HCT116 (cell line): Measurements from ENCODE around the gene PIN1. TPM values are rescaled to one million over a fixed set of nuclear protein-coding genes. Genes with fewer than 3 reads are reported as not detected.

Experiments used
- ATAC-seq: fragments of 200-7000 bp; cut with Tn5 transposase; 2 replicates; pipeline ENCODE4 v1.9.1; 2020; ENCODE audit warnings: mild to moderate bottlenecking, moderate library complexity
- BruUV-seq: library from RNA; stranded (reverse); fragments of 400-500 nt; replicated peaks from 2 replicates; lab custom pipeline; 2021; lab: Mats Ljungman, UMichigan
- CTCF ChIA-PET: fragments of 300-600 bp; sonication (Branson Sonifier 250); formaldehyde crosslinking; loops from one replicate; lab custom pipeline; 2021; ENCODE audit warnings: antibody characterized with exemption; lab: Charles Lee
- POLR2A ChIA-PET: fragments of 300-600, 350-600 bp; sonication (Branson Sonifier 250); formaldehyde crosslinking; loops from one replicate; lab custom pipeline; 2021; ENCODE audit warnings: antibody characterized with exemption; lab: Charles Lee
- RAD21 ChIA-PET, 2 experiments: fragments of 300-600 bp; sonication (Branson Sonifier 250); formaldehyde crosslinking; loops; one replicate each; lab custom pipeline; 2023; ENCODE audit warnings: low total read pairs in 2 of 2; ENCODE audit not compliant: uncharacterized antibody in 2 of 2, unreplicated experiment in 2 of 2, low non-redundant PET in 1 of 2; lab: Charles Lee
- DNase-seq: peaks from one replicate; pipeline ENCODE4 v3.0.0-alpha.2; 2010; ENCODE audit warnings: low read depth, low spot score
- H2AFZ ChIP-seq: fragments of 200-600 bp; shearing (Covaris generic), sonication (generic); 2 replicates; pipeline ENCODE4 v1.6.1; 2017; ENCODE audit warnings: low read depth, mixed run types, mixed read lengths, antibody characterized with exemption, low read length; ENCODE audit not compliant: poor library complexity, severe bottlenecking
- H3K27ac ChIP-seq: 2 replicates; pipeline ENCODE4 v1.5.1; 2012; ENCODE audit warnings: low read depth, low read length
- H3K27me3 ChIP-seq: fragments of 200-600 bp; sonication (generic); 2 replicates; pipeline ENCODE4 v1.6.1; 2016; ENCODE audit warnings: mixed run types, low read length, mixed read lengths; ENCODE audit not compliant: insufficient read depth
- H3K36me3 ChIP-seq, 2 experiments: fragments of 200-500 bp in 1 of 2; fragments of 200-600 bp in 1 of 2; sonication (Bioruptor generic) in 1 of 2; sonication (generic) in 1 of 2; 2 replicates each; pipeline versions ENCODE4 v1.5.1 to v1.6.1; 2014 to 2016; ENCODE audit warnings: low read length in 2 of 2, inconsistent platforms in 1 of 2, mixed read lengths in 1 of 2, mixed run types in 1 of 2; ENCODE audit not compliant: insufficient read depth in 2 of 2, control insufficient read depth in 1 of 2
- H3K4me1 ChIP-seq, 2 experiments: fragments of 200-600 bp in 1 of 2; sonication (generic) in 1 of 2; 2 replicates each; pipeline versions ENCODE4 v1.5.1 to v1.6.1; 2012 to 2017; ENCODE audit warnings: low read length in 2 of 2, inconsistent platforms in 1 of 2, mild to moderate bottlenecking in 1 of 2, mixed read lengths in 1 of 2, mixed run types in 1 of 2, moderate library complexity in 1 of 2; ENCODE audit not compliant: insufficient read depth in 2 of 2, control insufficient read depth in 1 of 2
- H3K4me2 ChIP-seq: fragments of 200-600 bp; sonication (generic); 2 replicates; pipeline ENCODE4 v1.6.1; 2017; ENCODE audit warnings: mixed run types, low read length, mixed read lengths
- H3K4me3 ChIP-seq, 2 experiments: fragments of 200-600 bp in 1 of 2; sonication (generic) in 1 of 2; replicated peaks in 1 of 2; 2 replicates each; pipeline ENCODE4 v1.5.1; 2011 to 2016; ENCODE audit warnings: low read length in 2 of 2, control low read depth in 1 of 2, low read depth in 1 of 2, mild to moderate bottlenecking in 1 of 2, mixed read lengths in 1 of 2, mixed run types in 1 of 2
- H3K79me2 ChIP-seq: fragments of 200-600 bp; sonication (generic); 2 replicates; pipeline ENCODE4 v1.6.1; 2017; ENCODE audit warnings: mild to moderate bottlenecking, mixed run types, low read length, moderate library complexity, mixed read lengths; ENCODE audit not compliant: insufficient read depth
- H3K9ac ChIP-seq: fragments of 200-600 bp; sonication (generic); 2 replicates; pipeline ENCODE4 v1.6.1; 2016; ENCODE audit warnings: low read length, mixed read lengths
- H3K9me2 ChIP-seq: fragments of 200-600 bp; sonication (generic), shearing (Covaris generic); 2 replicates; pipeline ENCODE4 v1.6.1; 2017; ENCODE audit warnings: mixed run types, mild to moderate bottlenecking, moderate library complexity; ENCODE audit not compliant: insufficient read depth
- H3K9me3 ChIP-seq, 2 experiments: fragments of 200-500 bp in 1 of 2; fragments of 200-600 bp in 1 of 2; sonication (Bioruptor generic) in 1 of 2; sonication (generic) in 1 of 2; 2 replicates each; pipeline ENCODE4 v1.6.1; 2014 to 2017; ENCODE audit warnings: low read length in 2 of 2, mixed read lengths in 2 of 2, inconsistent platforms in 1 of 2, low read depth in 1 of 2, mild to moderate bottlenecking in 1 of 2, mixed run types in 1 of 2, moderate library complexity in 1 of 2; ENCODE audit not compliant: control insufficient read depth in 1 of 2, insufficient read depth in 1 of 2
- H4K20me1 ChIP-seq: fragments of 200-600 bp; sonication (generic), shearing (Covaris generic); 2 replicates; pipeline ENCODE4 v1.6.1; 2017; ENCODE audit warnings: mixed run types, mild to moderate bottlenecking, moderate library complexity; ENCODE audit not compliant: insufficient read depth
- CBX3 ChIP-seq: IDR thresholded peaks from 2 replicates; pipeline ENCODE4 v1.6.1; 2012; ENCODE audit warnings: low read depth
- CTCF ChIP-seq, 3 experiments: fragments of 200-600 bp in 1 of 3; sonication (generic) in 1 of 3; IDR thresholded peaks in 2 of 3; conservative IDR thresholded peaks in 1 of 3; 2 replicates each; pipeline ENCODE4 v1.5.1; 2012 to 2017; ENCODE audit warnings: low read depth in 2 of 3, low read length in 2 of 3, antibody characterized with exemption in 1 of 3, borderline replicate concordance in 1 of 3, control low read depth in 1 of 3, mild to moderate bottlenecking in 1 of 3, mixed read lengths in 1 of 3, mixed run types in 1 of 3, moderate library complexity in 1 of 3; ENCODE audit not compliant: insufficient read depth in 1 of 3
- MAX ChIP-seq: IDR thresholded peaks from 2 replicates; pipeline ENCODE4 v1.6.1; 2012
- ZBTB33 ChIP-seq: IDR thresholded peaks from 2 replicates; pipeline ENCODE4 v1.6.1; 2011; ENCODE audit warnings: mild to moderate bottlenecking, low read length, moderate library complexity; ENCODE audit not compliant: insufficient replicate concordance; ENCODE audit errors: extremely low read depth
- intact Hi-C: fragments of 100-400 bp; cut with micrococcal nuclease; formaldehyde crosslinking; loops from 2 replicates; pipeline ENCODE4 v1.10.0; 2022
- total RNA-seq: library from RNA; stranded (reverse); gene quantifications from one replicate; pipeline ENCODE4 v1.2.1, GENCODE V29; 2021; ENCODE audit not compliant: unreplicated experiment

PIN1 gene
- total RNA-seq, 1 experiment from 2014 or later: 78.9 TPM

GRCh38 chr19:9885077-9885552 lies 50.0 kb downstream of the PIN1 start:
- intact Hi-C loops: no loop called here
- no peak for DNase-seq
- Histone ChIP-seq H3K9me3 (no peaks in the 10 kb centered on the region), H3K9ac (no peak overlapping the region), H3K79me2 (no peaks in the 10 kb centered on the region), H3K27me3 (no peaks in the 10 kb centered on the region), H3K4me3 (no peak overlapping the region), H4K20me1 (no peaks in the 10 kb centered on the region), H3K4me2 (no peak overlapping the region), H2AFZ (no peak overlapping the region), H3K27ac (no peak overlapping the region), H3K36me3 (no peaks in the 10 kb centered on the region), H3K9me2 (no peaks in the 10 kb centered on the region), H3K4me1 (peaks cover 18 to 29% of the 10 kb centered on the region in 2 experiments)
- no TSS peak for BruUV-seq
- RAD21 ChIA-PET: no interaction called here
- POLR2A ChIA-PET: interaction anchor here (0.6 kb wide), 1 partner anchor 13 kb away, joined by 3 read pairs; no protein-coding TSS in a partner anchor
- CTCF ChIA-PET: no interaction called here
- TF ChIP-seq MAX: no peak
- TF ChIP-seq CTCF (IDR thresholded peaks at IDR 0.05 in 2 of 3, conservative IDR thresholded peaks at IDR 0.05 in 1 of 3; ENCODE audit: borderline replicate concordance in 1 of 3, insufficient read depth in 1 of 3, low read depth in 2 of 3, low read length in 2 of 3): peak in 2 of 3 experiments; percentile 40 to 49; a peak in 4 of 6 replicates
- ATAC-seq: peak; percentile 48

GRCh38 chr19:9891609-9892373 lies 56.7 kb downstream of the PIN1 start:
- ChIA-PET POLR2A (no interaction called here), RAD21 (no interaction called here), CTCF (no interaction called here)
- no peaks in the 10 kb centered on the region for H4K20me1 ChIP-seq
- H3K9me2 ChIP-seq: no peaks in the 10 kb centered on the region
- DNase-seq (no peak), ATAC-seq (no peak)
- no peaks in the 10 kb centered on the region for H3K36me3 ChIP-seq
- H2AFZ ChIP-seq: no peak overlapping the region
- no peaks in the 10 kb centered on the region for H3K79me2 ChIP-seq
- H3K4me1 ChIP-seq: no peaks in the 10 kb centered on the region
- H3K27ac ChIP-seq: no peak overlapping the region
- no peak overlapping the region for H3K9ac ChIP-seq
- TF ChIP-seq CBX3: no peak
- no peak for TF ChIP-seq ZBTB33
- intact Hi-C loops: no loop called here
- H3K9me3 ChIP-seq: no peaks in the 10 kb centered on the region
- no TSS peak for BruUV-seq
- no peaks in the 10 kb centered on the region for H3K27me3 ChIP-seq
- H3K4me3 ChIP-seq: no peak overlapping the region
- no peak overlapping the region for H3K4me2 ChIP-seq
